Hepatocyte (in vitro differentiated cells): ENCODE measurements around the gene HHEX. TPM values are rescaled to one million over a fixed set of nuclear protein-coding genes. Genes with fewer than 3 reads are reported as not detected.

Experiments used
- DNase-seq: peaks from one replicate; pipeline ENCODE4 v3.0.0-alpha.2; 2016; ENCODE audit warnings: low spot score
- H2AFZ ChIP-seq: fragments of 200-600 bp; sonication (generic); 2 replicates; pipeline ENCODE4 v1.6.0; 2016; ENCODE audit warnings: antibody characterized with exemption, mild to moderate bottlenecking
- H3K27ac ChIP-seq: fragments of 200-600 bp; sonication (generic); 2 replicates; pipeline ENCODE4 v1.5.1; 2016; ENCODE audit warnings: mild to moderate bottlenecking
- H3K27me3 ChIP-seq: fragments of 200-600 bp; sonication (generic); 2 replicates; pipeline ENCODE4 v1.6.1; 2016
- H3K36me3 ChIP-seq: fragments of 200-600 bp; sonication (generic); replicated peaks from 2 replicates; pipeline ENCODE4 v1.5.1; 2016; ENCODE audit warnings: low read depth; ENCODE audit not compliant: insufficient read depth
- H3K4me1 ChIP-seq: fragments of 200-600 bp; sonication (generic); 2 replicates; pipeline ENCODE4 v1.5.1; 2016; ENCODE audit warnings: mild to moderate bottlenecking, moderate library complexity; ENCODE audit not compliant: insufficient read depth
- H3K4me2 ChIP-seq: fragments of 200-600 bp; sonication (generic); 2 replicates; pipeline ENCODE4 v1.6.0; 2016
- H3K4me3 ChIP-seq: fragments of 200-600 bp; sonication (generic); 2 replicates; pipeline ENCODE4 v1.5.1; 2016; ENCODE audit warnings: mild to moderate bottlenecking
- H3K79me2 ChIP-seq: fragments of 200-600 bp; sonication (generic); 2 replicates; pipeline ENCODE4 v1.6.0; 2017; ENCODE audit warnings: mild to moderate bottlenecking
- H3K9me2 ChIP-seq: fragments of 200-600 bp; sonication (generic); replicated peaks from 2 replicates; pipeline ENCODE4 v1.6.0; 2017; ENCODE audit warnings: mild to moderate bottlenecking; ENCODE audit not compliant: insufficient read depth
- H3K9me3 ChIP-seq: fragments of 200-600 bp; sonication (generic); 2 replicates; pipeline ENCODE4 v1.5.1; 2016; ENCODE audit warnings: low read depth, mild to moderate bottlenecking
- H4K20me1 ChIP-seq: fragments of 200-600 bp; sonication (generic); 2 replicates; pipeline ENCODE4 v1.6.0; 2016; ENCODE audit warnings: mild to moderate bottlenecking; ENCODE audit not compliant: insufficient read depth, poor library complexity, severe bottlenecking
- CTCF ChIP-seq: fragments of 200-600 bp; sonication (generic); IDR thresholded peaks from 2 replicates; pipeline ENCODE4 v1.5.1; 2016; ENCODE audit warnings: antibody characterized with exemption, mild to moderate bottlenecking; ENCODE audit not compliant: poor library complexity
- EZH2 ChIP-seq: fragments of 200-600 bp; sonication (generic); IDR thresholded peaks from 2 replicates; pipeline ENCODE4 v1.6.1; 2016; ENCODE audit warnings: antibody characterized with exemption, mild to moderate bottlenecking, borderline replicate concordance
- EZH2phosphoT487 ChIP-seq: fragments of 200-600 bp; sonication (generic); IDR thresholded peaks from one replicate; pipeline ENCODE4 v1.6.1; 2018; ENCODE audit warnings: antibody characterized with exemption, mild to moderate bottlenecking, low read depth, moderate library complexity; ENCODE audit not compliant: unreplicated experiment, severe bottlenecking
- WGBS: methylation state at CpG from one replicate; pipeline ENCODE4 v1.1.6; 2016; ENCODE audit warnings: low lambda C conversion rate; ENCODE audit errors: missing lambda C conversion rate; 5-methylcytosine and 5-hydroxymethylcytosine counted together
- polyA plus RNA-seq: library from polyadenylated mRNA; unstranded; fragments of >200 nt; fragmentation: Nextera tagmentation; extraction: Ambion mirVana; gene quantifications from 2 replicates; pipeline ENCODE4 v1.2.1, GENCODE V29; 2016
- total RNA-seq: library from RNA; depleted of rRNA; stranded (reverse); fragments of >200 nt; gene quantifications from 2 replicates; pipeline ENCODE4 v1.2.3, GENCODE V29; 2014

The HHEX gene
- total and polyA plus RNA-seq, 2 experiments from 2014 or later, result 15.1 to 18.4 TPM

- peak overlapping the region; percentile 83 for H3K4me2 ChIP-seq
- H3K27me3 ChIP-seq, result peaks cover 58% of the 10 kb centered on the region
- no peaks in the 10 kb centered on the region for H4K20me1 ChIP-seq
- H3K4me3 ChIP-seq, result peak overlapping the region; percentile 24
- DNase-seq, result no peak
- 10% methylated on average over 3 of the region's 3 CpGs for WGBS
- H3K4me1 ChIP-seq, result peaks cover 10% of the 10 kb centered on the region
- H3K9me3 ChIP-seq, result no peaks in the 10 kb centered on the region
- H3K27ac ChIP-seq, result no peak overlapping the region
- peak overlapping the region; percentile 64 for H2AFZ ChIP-seq
- H3K9me2 ChIP-seq, result no peaks in the 10 kb centered on the region
- TF ChIP-seq EZH2 (no peak), EZH2phosphoT487 (no peak), CTCF (no peak)
- no peaks in the 10 kb centered on the region for H3K79me2 ChIP-seq
- H3K36me3 ChIP-seq, result no peaks in the 10 kb centered on the region
These were observed 9.4 kb downstream of the HHEX start for GRCh38 chr10:92699193-92699517.

- H3K27me3 ChIP-seq, result peaks cover 53% of the 10 kb centered on the region
- 4% methylated on average over 31 of the region's 32 CpGs for WGBS
These were observed 10.0 kb downstream of the HHEX start for GRCh38 chr10:92699518-92700381.

GRCh38 chr10:92702301-92702916 is 12.7 kb downstream of the HHEX start:
- Histone ChIP-seq H3K36me3 (no peaks in the 10 kb centered on the region), H3K4me1 (peaks cover 7% of the 10 kb centered on the region), H3K27ac (no peak overlapping the region), H3K4me2 (no peak overlapping the region), H3K9me3 (no peaks in the 10 kb centered on the region), H3K27me3 (peaks cover 39% of the 10 kb centered on the region), H4K20me1 (no peaks in the 10 kb centered on the region), H3K9me2 (no peaks in the 10 kb centered on the region), H2AFZ (no peak overlapping the region), H3K4me3 (no peak overlapping the region), H3K79me2 (no peaks in the 10 kb centered on the region)
- no peak for DNase-seq
- 76% methylated on average over 4 of the region's 4 CpGs for WGBS
- no peak for TF ChIP-seq CTCF

More at GRCh38 chr10:92699518-92700381, 10.0 kb downstream of the HHEX start:
- Histone ChIP-seq H4K20me1 (no peaks in the 10 kb centered on the region), H3K79me2 (no peaks in the 10 kb centered on the region), H3K4me1 (peaks cover 10% of the 10 kb centered on the region), H3K4me3 (peak overlapping the region; percentile 24), H3K27ac (no peak overlapping the region), H3K4me2 (peak overlapping the region; percentile 83), H3K36me3 (no peaks in the 10 kb centered on the region), H2AFZ (peak overlapping the region; percentile 64), H3K9me3 (no peaks in the 10 kb centered on the region), H3K9me2 (no peaks in the 10 kb centered on the region)
- peak; percentile 37 for DNase-seq
- TF ChIP-seq EZH2 (no peak), EZH2phosphoT487 (no peak), CTCF (no peak)
